HG03097 (cell line): ENCODE measurements around the gene PDE4DIP.
"Not testable (repeated sequence)": the region's sequence is repeated elsewhere in the genome, so short reads cannot be mapped to it uniquely, and the experiment has no call there.

Source experiments
- ATAC-seq: cut with Tn5 transposase; IDR thresholded peaks from one replicate; pipeline ENCODE4 v1.9.1; 2021; ENCODE audit not compliant: unreplicated experiment, low FRiP score

Gene PDE4DIP

GRCh38 chr1:148966084-148966483 lies 121.9 kb downstream of the PDE4DIP start:
- peak; percentile 58 for ATAC-seq

- ATAC-seq, result not testable (repeated sequence)
These were observed 123.4 kb downstream of the PDE4DIP start for GRCh38 chr1:148967580-148967979.

GRCh38 chr1:148968682-148969081 lies 124.5 kb downstream of the PDE4DIP start:
- not testable (repeated sequence) for ATAC-seq

GRCh38 chr1:148969126-148969525 lies 124.9 kb downstream of the PDE4DIP start:
- not testable (repeated sequence) for ATAC-seq

GRCh38 chr1:148975453-148975852 lies 131.2 kb downstream of the PDE4DIP start:
- ATAC-seq, result peak; percentile 31

GRCh38 chr1:148975866-148976537 lies 131.8 kb downstream of the PDE4DIP start:
- peak; percentile 58 for ATAC-seq

- not testable (repeated sequence) for ATAC-seq
These were observed 133.6 kb downstream of the PDE4DIP start for GRCh38 chr1:148977785-148978184.

GRCh38 chr1:148989378-148989777 lies 145.2 kb downstream of the PDE4DIP start:
- ATAC-seq, result not testable (repeated sequence)

- not testable (repeated sequence) for ATAC-seq
These were observed 146.1 kb downstream of the PDE4DIP start for GRCh38 chr1:148990233-148990788.

GRCh38 chr1:148991818-148992217 lies 147.6 kb downstream of the PDE4DIP start:
- not testable (repeated sequence) for ATAC-seq

- ATAC-seq, result not testable (repeated sequence)
These were observed 148.1 kb downstream of the PDE4DIP start for GRCh38 chr1:148992364-148992763.

- ATAC-seq, result not testable (repeated sequence)
These were observed 152.4 kb downstream of the PDE4DIP start for GRCh38 chr1:148996449-148997224.

- ATAC-seq, result not testable (repeated sequence)
These were observed 153.2 kb downstream of the PDE4DIP start for GRCh38 chr1:148997405-148997804.

GRCh38 chr1:149002664-149003063 lies 158.4 kb downstream of the PDE4DIP start:
- ATAC-seq, result not testable (repeated sequence)

- ATAC-seq, result not testable (repeated sequence)
These were observed 164.1 kb downstream of the PDE4DIP start for GRCh38 chr1:149008326-149008725.

GRCh38 chr1:149008769-149009168 lies 164.5 kb downstream of the PDE4DIP start:
- not testable (repeated sequence) for ATAC-seq

GRCh38 chr1:149009761-149010160 lies 165.5 kb downstream of the PDE4DIP start:
- ATAC-seq, result not testable (repeated sequence)

GRCh38 chr1:149012599-149012998 lies 168.4 kb downstream of the PDE4DIP start:
- not testable (repeated sequence) for ATAC-seq

GRCh38 chr1:149013513-149013912 lies 169.3 kb downstream of the PDE4DIP start:
- ATAC-seq, result not testable (repeated sequence)

GRCh38 chr1:149015522-149015921 lies 171.3 kb downstream of the PDE4DIP start:
- ATAC-seq, result not testable (repeated sequence)

- not testable (repeated sequence) for ATAC-seq
These were observed 172.4 kb downstream of the PDE4DIP start for GRCh38 chr1:149016626-149017025.
